Stomach (tissue), 9 donors: ENCODE data around the gene SUN3. TPM values are rescaled to one million over a fixed set of nuclear protein-coding genes. Genes with fewer than 3 reads are reported as not detected.

Source experiments
- DNase-seq, 2 donors: peaks; one replicate each; pipeline versions ENCODE4 v3.0.0 to v3.0.0-alpha.2; 2013 to 2019
- H3K27ac ChIP-seq, 5 donors: fragments of 200-600 bp in 4 of 5; sonication (generic) in 4 of 5; one replicate each; pipeline ENCODE4 v1.5.1; 2013 to 2019; ENCODE audit warnings: mild to moderate bottlenecking in 1 of 5, moderate library complexity in 1 of 5
- H3K27me3 ChIP-seq, 3 donors: fragments of 200-600 bp; sonication (generic); one replicate each; pipeline ENCODE4 v1.5.1; 2017 to 2019; ENCODE audit warnings: mixed run types in 1 of 3
- H3K36me3 ChIP-seq, 4 donors: fragments of 200-600 bp; sonication (generic); 1 replicate in 3 of 4; 2 replicates in 1 of 4; pipeline ENCODE4 v1.5.1; 2016 to 2019
- H3K4me1 ChIP-seq, 4 donors: fragments of 200-600 bp; sonication (generic); one replicate each; pipeline ENCODE4 v1.5.1; 2016 to 2019
- H3K4me3 ChIP-seq, 4 donors: fragments of 200-600 bp; sonication (generic) in 3 of 4; one replicate each; pipeline ENCODE4 v1.5.1; 2016 to 2019; ENCODE audit warnings: mild to moderate bottlenecking in 1 of 4
- H3K9me3 ChIP-seq, 4 donors: fragments of 200-600 bp; sonication (generic); one replicate each; pipeline ENCODE4 v1.5.1; 2016 to 2019
- CTCF ChIP-seq, 7 experiments: fragments of 450-650 bp in 4 of 7; fragments of 200-600 bp in 3 of 7; sonication (generic) in 3 of 7; IDR thresholded peaks; one replicate each; pipeline ENCODE4 v1.5.1; 2016 to 2019; ENCODE audit warnings: antibody characterized with exemption in 7 of 7, control low read depth in 2 of 7, mild to moderate bottlenecking in 1 of 7
- EP300 ChIP-seq: sonication (generic); formaldehyde crosslinking; IDR thresholded peaks from one replicate; pipeline ENCODE4 v1.6.1; 2017; ENCODE audit warnings: antibody characterized with exemption
- POLR2A ChIP-seq, 4 donors: fragments of 450-650 bp; IDR thresholded peaks; one replicate each; pipeline ENCODE4 v1.6.1; 2016; ENCODE audit warnings: antibody characterized with exemption in 4 of 4, control low read depth in 2 of 4, mild to moderate bottlenecking in 1 of 4, moderate library complexity in 1 of 4
- POLR2AphosphoS5 ChIP-seq, 3 donors: sonication (generic); formaldehyde crosslinking; IDR thresholded peaks; one replicate each; pipeline ENCODE4 v1.6.1; 2016; ENCODE audit warnings: antibody characterized with exemption in 3 of 3
- WGBS, 5 donors: extraction: QIAGEN DNeasy Blood & Tissue Kit in 3 of 5; methylation state at CpG; one replicate each; pipeline versions ENCODE4 v1.1.5 to v1.1.7; 2013 to 2018; 5-methylcytosine and 5-hydroxymethylcytosine counted together
- intact Hi-C: fragments of 100-400 bp; cut with DNase I; formaldehyde crosslinking; loops from one replicate; pipeline ENCODE4 v1.15.1; 2023; ENCODE audit warnings: low total_unique reads
- polyA plus RNA-seq, 3 donors: library from polyadenylated mRNA; stranded (reverse); fragments of 200-250 nt; gene quantifications; one replicate each; pipeline ENCODE4 v1.2.3, GENCODE V29; 2013
- total RNA-seq, 5 donors: library from RNA; depleted of rRNA; stranded (reverse); fragments of >200 nt; gene quantifications; one replicate each; pipeline versions ENCODE4 v1.1.0 to v1.2.3, GENCODE V29; 2014 to 2016
- donor health status: healthy with polysubstance abuse.
- donor health status: Bipolar disorder and iron deficiency.
- donor health status: healthy.

The SUN3 gene
- total and polyA plus RNA-seq, 8 donors = not detected

GRCh38 chr7:48035301-48035966, 6.5 kb upstream of the SUN3 start, which contains the start of gene C7orf57:
Gene C7orf57 (plus strand): TSS chr7:48035543. CDS start chr7:48036309, 766 bp downstream.
- H3K27ac ChIP-seq = no peak within 1 kb of the TSS
- intact Hi-C loops = no loop called here
- H3K4me3 ChIP-seq = peak within 1 kb of the TSS; percentile 45 to 73 (median 56)
- no peaks in the 10 kb centered on the region for H3K9me3 ChIP-seq
- no peaks in the 10 kb centered on the region for H3K36me3 ChIP-seq
- DNase-seq = peak; percentile 85 to 96
- H3K27me3 ChIP-seq = peaks cover 0 to 43% (median 17%) of the 10 kb centered on the region in 3 donors
- TF ChIP-seq POLR2AphosphoS5 (IDR thresholded peaks at IDR 0.05) (peak in 1 of 3 donors; percentile 31), CTCF (IDR thresholded peaks at IDR 0.05) (peak in 1 of 7 experiments; percentile 29), EP300 (no peak)
- 1 to 3% (median 1%) methylated on average over 27 to 62 of the region's 62 CpGs for WGBS, 5 donors
- peaks cover 9 to 19% (median 15%) of the 10 kb centered on the region in 4 donors for H3K4me1 ChIP-seq

- peaks cover 0 to 46% (median 17%) of the 10 kb centered on the region in 3 donors for H3K27me3 ChIP-seq
- 53 to 71% (median 55%) methylated on average over 5 of the region's 5 CpGs for WGBS, 5 donors
These were observed 5.0 kb upstream of the SUN3 start for GRCh38 chr7:48033922-48034321.

GRCh38 chr7:48031111-48031510, 2.2 kb upstream of the SUN3 start:
- WGBS, 5 donors = 61 to 86% (median 66%) methylated on average over 2 of the region's 2 CpGs
- Histone ChIP-seq H3K27me3 (peaks cover 0 to 33% (median 12%) of the 10 kb centered on the region in 3 donors), H3K27ac (no peak overlapping the region), H3K4me3 (no peak overlapping the region), H3K4me1 (peaks cover 7 to 14% (median 12%) of the 10 kb centered on the region in 4 donors), H3K9me3 (no peaks in the 10 kb centered on the region), H3K36me3 (no peaks in the 10 kb centered on the region)
- no peak for DNase-seq
- intact Hi-C loops = no loop called here
- TF ChIP-seq POLR2A (IDR thresholded peaks at IDR 0.05) (no peak), POLR2AphosphoS5 (IDR thresholded peaks at IDR 0.05) (no peak), CTCF (IDR thresholded peaks at IDR 0.05) (no peak), EP300 (no peak)

More at GRCh38 chr7:48033922-48034321, 5.0 kb upstream of the SUN3 start:
- TF ChIP-seq POLR2AphosphoS5 (IDR thresholded peaks at IDR 0.05) (no peak), EP300 (no peak)
- H3K9me3 ChIP-seq = no peaks in the 10 kb centered on the region
- H3K4me1 ChIP-seq = peaks cover 9 to 19% (median 15%) of the 10 kb centered on the region in 4 donors
- no peaks in the 10 kb centered on the region for H3K36me3 ChIP-seq
- no peak for DNase-seq
- H3K27ac ChIP-seq = no peak overlapping the region
- H3K4me3 ChIP-seq = no peak overlapping the region
- intact Hi-C loops = no loop called here

GRCh38 chr7:48025624-48026023, 3.3 kb downstream of the SUN3 start:
- TF ChIP-seq POLR2AphosphoS5 (IDR thresholded peaks at IDR 0.05) (no peak), CTCF (IDR thresholded peaks at IDR 0.05) (no peak), POLR2A (IDR thresholded peaks at IDR 0.05) (no peak), EP300 (no peak)
- peaks cover 0 to 13% (median 0%) of the 10 kb centered on the region in 3 donors for H3K27me3 ChIP-seq
- no peaks in the 10 kb centered on the region for H3K4me1 ChIP-seq
- intact Hi-C loops = no loop called here
- WGBS, 5 donors = 22 to 39% (median 36%) methylated on average over 5 of the region's 5 CpGs
- no peak overlapping the region for H3K27ac ChIP-seq
- H3K36me3 ChIP-seq = no peaks in the 10 kb centered on the region
- H3K4me3 ChIP-seq = no peak overlapping the region
- H3K9me3 ChIP-seq = peaks cover 4 to 23% (median 20%) of the 10 kb centered on the region in 4 donors
- DNase-seq = no peak

- 81 to 90% (median 85%) methylated on average over 4 of the region's 4 CpGs for WGBS, 5 donors
- intact Hi-C loops = no loop called here
- no peaks in the 10 kb centered on the region for H3K4me1 ChIP-seq
- no peaks in the 10 kb centered on the region for H3K36me3 ChIP-seq
- TF ChIP-seq POLR2A (IDR thresholded peaks at IDR 0.05) = no peak
- no peak for TF ChIP-seq EP300
- TF ChIP-seq POLR2AphosphoS5 (IDR thresholded peaks at IDR 0.05) = no peak
- no peak for TF ChIP-seq CTCF (IDR thresholded peaks at IDR 0.05)
- peaks cover 0 to 21% (median 0%) of the 10 kb centered on the region in 3 donors for H3K27me3 ChIP-seq
- no peak overlapping the region for H3K4me3 ChIP-seq
- peaks cover 0 to 1% (median under 1%) of the 10 kb centered on the region in 4 donors for H3K9me3 ChIP-seq
- H3K27ac ChIP-seq = no peak overlapping the region
- DNase-seq = no peak
These were observed 11.2 kb downstream of the SUN3 start for GRCh38 chr7:48017674-48018073.
